PC-9 (cell line): ENCODE data around the gene RORC. TPM values are rescaled to one million over a fixed set of nuclear protein-coding genes. Genes with fewer than 3 reads are reported as not detected.

Experiments
- BruUV-seq: library from RNA; stranded (reverse); fragments of 400-500 nt; replicated peaks from 2 replicates; lab custom pipeline; 2021; lab: Mats Ljungman, UMichigan
- CTCF ChIA-PET: fragments of 300-600 bp; sonication (Branson Sonifier 250); formaldehyde crosslinking; loops from one replicate; lab custom pipeline; 2022; ENCODE audit warnings: antibody characterized with exemption; lab: Charles Lee
- POLR2A ChIA-PET: fragments of 300-600 bp; sonication (Branson Sonifier 250); formaldehyde crosslinking; loops from one replicate; lab custom pipeline; 2022; ENCODE audit warnings: antibody characterized with exemption; ENCODE audit not compliant: unreplicated experiment; lab: Charles Lee
- DNase-seq, 2 experiments: peaks; one replicate each; pipeline versions ENCODE4 v3.0.0 to v3.0.0-alpha.2; 2015 to 2022; ENCODE audit warnings: mixed read lengths in 1 of 2
- H2AFZ ChIP-seq: fragments of 200-600 bp; sonication (generic); 2 replicates; pipeline ENCODE4 v1.8.1; 2017; ENCODE audit warnings: antibody characterized with exemption
- H3F3A ChIP-seq: fragments of 200-600 bp; sonication (generic); 2 replicates; pipeline ENCODE4 v1.8.1; 2017; ENCODE audit warnings: antibody characterized with exemption, mild to moderate bottlenecking, low read depth; ENCODE audit not compliant: insufficient read depth
- H3K27ac ChIP-seq: fragments of 200-600 bp; sonication (generic); 2 replicates; pipeline ENCODE4 v1.6.1; 2016; ENCODE audit warnings: mixed run types
- H3K27me3 ChIP-seq: fragments of 200-600 bp; sonication (generic); 2 replicates; pipeline ENCODE4 v1.6.1; 2016; ENCODE audit warnings: low read depth, mixed run types; ENCODE audit not compliant: insufficient read depth
- H3K36me3 ChIP-seq: fragments of 200-600 bp; sonication (generic); 2 replicates; pipeline ENCODE4 v1.6.1; 2016; ENCODE audit warnings: low read depth, mixed run types
- H3K4me1 ChIP-seq: fragments of 200-600 bp; sonication (generic); replicated peaks from 2 replicates; pipeline ENCODE4 v1.6.1; 2016; ENCODE audit warnings: mixed run types; ENCODE audit not compliant: insufficient read depth
- H3K4me2 ChIP-seq: fragments of 200-600 bp; sonication (generic); 2 replicates; pipeline ENCODE4 v1.6.1; 2017; ENCODE audit warnings: mixed run types
- H3K4me3 ChIP-seq: fragments of 200-600 bp; sonication (generic); 2 replicates; pipeline ENCODE4 v1.6.1; 2016; ENCODE audit warnings: mixed run types
- H3K79me2 ChIP-seq: fragments of 200-600 bp; sonication (generic); 2 replicates; pipeline ENCODE4 v1.6.1; 2017; ENCODE audit warnings: low read depth, mixed run types
- H3K9me2 ChIP-seq: fragments of 200-600 bp; sonication (generic); 2 replicates; pipeline ENCODE4 v1.8.1; 2017; ENCODE audit warnings: mild to moderate bottlenecking; ENCODE audit not compliant: insufficient read depth
- H3K9me3 ChIP-seq: fragments of 200-600 bp; sonication (generic); 2 replicates; pipeline ENCODE4 v1.8.1; 2016; ENCODE audit warnings: low read depth; ENCODE audit not compliant: insufficient read depth
- H4K20me1 ChIP-seq: fragments of 200-600 bp; sonication (generic); 2 replicates; pipeline ENCODE4 v1.8.1; 2017; ENCODE audit not compliant: insufficient read depth
- CTCF ChIP-seq: fragments of 200-600 bp; sonication (generic); conservative IDR thresholded peaks from 2 replicates; pipeline ENCODE4 v1.6.1; 2017; ENCODE audit warnings: mixed run types, antibody characterized with exemption, mild to moderate bottlenecking, moderate library complexity
- EZH2 ChIP-seq: fragments of 200-600 bp; sonication (generic); IDR thresholded peaks from 2 replicates; pipeline ENCODE4 v1.8.0; 2017; ENCODE audit warnings: antibody characterized with exemption, low read depth
- intact Hi-C: fragments of 100-400 bp; cut with micrococcal nuclease; formaldehyde crosslinking; loops from one replicate; pipeline ENCODE4 v1.10.0; 2022; ENCODE audit not compliant: unreplicated experiment
- total RNA-seq: library from RNA; stranded (reverse); gene quantifications from 2 replicates; pipeline ENCODE4 v1.2.3, GENCODE V29; 2021

Gene RORC
- total RNA-seq, 1 experiment from 2014 or later: 0.35 TPM

GRCh38 chr1:151839457-151840403 lies 8.1 kb upstream of the RORC start, which contains the start of gene C2CD4D:
Gene C2CD4D, minus strand, starts transcription at chr1:151839820. Its CDS starts 831 bp downstream, at chr1:151838989.
- ChIA-PET POLR2A (interaction anchor here (0.5 to 1.1 kb wide), 14 partner anchors 11 to 578 kb away, joined by 3 to 46 read pairs (median 4); no protein-coding TSS in a partner anchor), CTCF (interaction anchor here (0.6 to 1.1 kb wide), 7 partner anchors 9 to 650 kb away, joined by 3 to 11 read pairs (median 4); no protein-coding TSS in a partner anchor)
- H3K4me3 ChIP-seq: peak within 1 kb of the TSS; percentile 57
- H3K9me2 ChIP-seq: no peaks in the 10 kb centered on the region
- H3K4me2 ChIP-seq: peak within 1 kb of the TSS; percentile 77
- no peaks in the 10 kb centered on the region for H3K27me3 ChIP-seq
- H3K27ac ChIP-seq: peak within 1 kb of the TSS; percentile 86
- peaks cover 35% of the 10 kb centered on the region for H3K4me1 ChIP-seq
- no peaks in the 10 kb centered on the region for H4K20me1 ChIP-seq
- H3K9me3 ChIP-seq: no peaks in the 10 kb centered on the region
- intact Hi-C loops: loop anchor here (1.0 to 10.0 kb wide), 6 partner anchors 69 to 555 kb away; partner anchors contain the start of genes MRPL9, THEM4 and ZNF687
- no peaks in the 10 kb centered on the region for H3K36me3 ChIP-seq
- no peak for TF ChIP-seq EZH2
- H3F3A ChIP-seq: peaks cover 32% of the 10 kb centered on the region
- DNase-seq: peak; percentile 86 to 93
- H3K79me2 ChIP-seq: peaks cover 18% of the 10 kb centered on the region; the same call in 1 of the 2 replicates
- H2AFZ ChIP-seq: peak within 1 kb of the TSS; percentile 80
- no TSS peak for BruUV-seq

- CTCF ChIA-PET: interaction anchor here (0.6 to 1.1 kb wide), 2 partner anchors 43 to 149 kb away, joined by 3 read pairs; no protein-coding TSS in a partner anchor
- no peak for DNase-seq
- Histone ChIP-seq H2AFZ (peak overlapping the region; percentile 80), H3K4me1 (peaks cover 35% of the 10 kb centered on the region), H4K20me1 (no peaks in the 10 kb centered on the region), H3K4me2 (peak overlapping the region; percentile 77), H3K9me2 (no peaks in the 10 kb centered on the region), H3K27me3 (no peaks in the 10 kb centered on the region), H3K27ac (peak overlapping the region; percentile 86), H3K36me3 (no peaks in the 10 kb centered on the region), H3K9me3 (no peaks in the 10 kb centered on the region), H3K79me2 (peaks cover 18% of the 10 kb centered on the region; the same call in 1 of the 2 replicates), H3F3A (peaks cover 32% of the 10 kb centered on the region), H3K4me3 (peak overlapping the region; percentile 57)
- TF ChIP-seq EZH2: no peak
- TF ChIP-seq CTCF: no peak
- POLR2A ChIA-PET: interaction anchor here (0.5 to 0.6 kb wide), 3 partner anchors 11 to 577 kb away, joined by 3 to 4 read pairs (median 4); no protein-coding TSS in a partner anchor
- BruUV-seq: TSS peak; percentile 68
- intact Hi-C loops: loop anchor here (1.0 to 10.0 kb wide), 6 partner anchors 70 to 554 kb away; partner anchors contain the start of genes MRPL9, THEM4 and ZNF687
Observed at GRCh38 chr1:151839082-151839412, 7.4 kb upstream of the RORC start.

GRCh38 chr1:151838222-151839081 lies 6.8 kb upstream of the RORC start:
- ChIA-PET CTCF (interaction anchor here (0.6 kb wide), 2 partner anchors 52 to 150 kb away, joined by 3 to 5 read pairs; no protein-coding TSS in a partner anchor), POLR2A (interaction anchor here (0.6 kb wide), 2 partner anchors 12 to 90 kb away, joined by 4 read pairs; no protein-coding TSS in a partner anchor)
- intact Hi-C loops: loop anchor here (1.0 to 10.0 kb wide), 7 partner anchors 70 to 554 kb away; partner anchors contain the start of genes MRPL9, THEM4 and ZNF687

More at GRCh38 chr1:151838222-151839081, 6.8 kb upstream of the RORC start:
- no peaks in the 10 kb centered on the region for H3K36me3 ChIP-seq
- peak overlapping the region; percentile 80 for H2AFZ ChIP-seq
- peak overlapping the region; percentile 86 for H3K27ac ChIP-seq
- peaks cover 32% of the 10 kb centered on the region for H3F3A ChIP-seq
- H3K9me2 ChIP-seq: no peaks in the 10 kb centered on the region
- no peaks in the 10 kb centered on the region for H3K9me3 ChIP-seq
- no peaks in the 10 kb centered on the region for H3K27me3 ChIP-seq
- TF ChIP-seq EZH2 (no peak), CTCF (no peak)
- no peaks in the 10 kb centered on the region for H4K20me1 ChIP-seq
- H3K4me3 ChIP-seq: peak overlapping the region; percentile 57
- no TSS peak for BruUV-seq
- H3K79me2 ChIP-seq: peaks cover 18% of the 10 kb centered on the region; the same call in 1 of the 2 replicates
- H3K4me2 ChIP-seq: peak overlapping the region; percentile 77
- H3K4me1 ChIP-seq: peaks cover 35% of the 10 kb centered on the region
- DNase-seq: peak; percentile 30 to 31
